OCI-LY1 (cell line): Measurements from ENCODE around the gene HOOK2.

Experiments used
- H2AFZ ChIP-seq: fragments of 200-600 bp; sonication (generic), shearing (Covaris generic); 2 replicates; pipeline ENCODE4 v1.6.0; 2014; ENCODE audit warnings: antibody characterized with exemption, mild to moderate bottlenecking, low read length
- H3F3A ChIP-seq: fragments of 200-600 bp; sonication (generic), shearing (Covaris generic); 2 replicates; pipeline ENCODE4 v1.6.0; 2014; ENCODE audit warnings: mild to moderate bottlenecking, antibody characterized with exemption, low read length, moderate library complexity; ENCODE audit not compliant: insufficient read depth
- H3K27ac ChIP-seq: fragments of 200-600 bp; sonication (generic); 2 replicates; pipeline ENCODE4 v1.5.1; 2014; ENCODE audit warnings: low read length, mixed run types, mild to moderate bottlenecking, low read depth; ENCODE audit not compliant: poor library complexity, severe bottlenecking
- H3K27me3 ChIP-seq: fragments of 200-600 bp; sonication (generic); 2 replicates; pipeline ENCODE4 v1.6.0; 2014; ENCODE audit warnings: antibody characterized with exemption, mild to moderate bottlenecking, low read length, moderate library complexity; ENCODE audit not compliant: insufficient read depth
- H3K36me3 ChIP-seq: fragments of 200-600 bp; sonication (generic); 2 replicates; pipeline ENCODE4 v1.6.1; 2014; ENCODE audit warnings: mild to moderate bottlenecking, antibody characterized with exemption, low read length, moderate library complexity, mixed read lengths; ENCODE audit not compliant: insufficient read depth
- H3K4me1 ChIP-seq: fragments of 200-600 bp; sonication (generic); 2 replicates; pipeline ENCODE4 v1.5.1; 2014; ENCODE audit warnings: mild to moderate bottlenecking, low read length, moderate library complexity; ENCODE audit not compliant: insufficient read depth, severe bottlenecking
- H3K4me2 ChIP-seq: fragments of 200-600 bp; sonication (generic), shearing (Covaris generic); 2 replicates; pipeline ENCODE4 v1.6.1; 2014; ENCODE audit warnings: low read length
- H3K4me3 ChIP-seq: fragments of 200-600 bp; sonication (generic); 2 replicates; pipeline ENCODE4 v1.5.1; 2014; ENCODE audit warnings: low read length, low read depth, mild to moderate bottlenecking, mixed read lengths; ENCODE audit not compliant: poor library complexity, severe bottlenecking
- H3K79me2 ChIP-seq: fragments of 200-600 bp; shearing (Covaris generic); 2 replicates; pipeline ENCODE4 v1.6.1; 2016; ENCODE audit warnings: mixed run types, low read length, mixed read lengths; ENCODE audit not compliant: insufficient read depth
- H3K9ac ChIP-seq: fragments of 200-600 bp; sonication (generic), shearing (Covaris generic); 2 replicates; pipeline ENCODE4 v1.6.1; 2014; ENCODE audit warnings: mild to moderate bottlenecking, low read length, mixed read lengths
- H3K9me2 ChIP-seq: fragments of 200-600 bp; sonication (generic), shearing (Covaris generic); 2 replicates; pipeline ENCODE4 v1.6.1; 2014; ENCODE audit warnings: low read depth, mild to moderate bottlenecking, low read length, mixed read lengths
- H3K9me3 ChIP-seq: fragments of 200-600 bp; shearing (Covaris generic); 2 replicates; pipeline ENCODE4 v1.6.1; 2014; ENCODE audit warnings: low read length, mixed read lengths
- H4K20me1 ChIP-seq: fragments of 200-600 bp; sonication (generic), shearing (Covaris generic); 2 replicates; pipeline ENCODE4 v1.6.0; 2016; ENCODE audit warnings: mild to moderate bottlenecking, low read length; ENCODE audit not compliant: insufficient read depth
- EZH2 ChIP-seq: fragments of 200-600 bp; sonication (generic), shearing (Covaris generic); IDR thresholded peaks from 2 replicates; pipeline ENCODE4 v1.8.0; 2017; ENCODE audit warnings: borderline replicate concordance, mixed run types, mild to moderate bottlenecking, antibody characterized with exemption, low read length, moderate library complexity, mixed read lengths
- TF ChIP-seq, protein P1 (sequence below): fragments of 200-600 bp; sonication (generic), shearing (Covaris generic); IDR thresholded peaks from 2 replicates; pipeline ENCODE4 v1.5.1; 2017; ENCODE audit warnings: mild to moderate bottlenecking, antibody characterized with exemption, low read length, moderate library complexity, mixed read lengths

HOOK2 gene

DNA sequence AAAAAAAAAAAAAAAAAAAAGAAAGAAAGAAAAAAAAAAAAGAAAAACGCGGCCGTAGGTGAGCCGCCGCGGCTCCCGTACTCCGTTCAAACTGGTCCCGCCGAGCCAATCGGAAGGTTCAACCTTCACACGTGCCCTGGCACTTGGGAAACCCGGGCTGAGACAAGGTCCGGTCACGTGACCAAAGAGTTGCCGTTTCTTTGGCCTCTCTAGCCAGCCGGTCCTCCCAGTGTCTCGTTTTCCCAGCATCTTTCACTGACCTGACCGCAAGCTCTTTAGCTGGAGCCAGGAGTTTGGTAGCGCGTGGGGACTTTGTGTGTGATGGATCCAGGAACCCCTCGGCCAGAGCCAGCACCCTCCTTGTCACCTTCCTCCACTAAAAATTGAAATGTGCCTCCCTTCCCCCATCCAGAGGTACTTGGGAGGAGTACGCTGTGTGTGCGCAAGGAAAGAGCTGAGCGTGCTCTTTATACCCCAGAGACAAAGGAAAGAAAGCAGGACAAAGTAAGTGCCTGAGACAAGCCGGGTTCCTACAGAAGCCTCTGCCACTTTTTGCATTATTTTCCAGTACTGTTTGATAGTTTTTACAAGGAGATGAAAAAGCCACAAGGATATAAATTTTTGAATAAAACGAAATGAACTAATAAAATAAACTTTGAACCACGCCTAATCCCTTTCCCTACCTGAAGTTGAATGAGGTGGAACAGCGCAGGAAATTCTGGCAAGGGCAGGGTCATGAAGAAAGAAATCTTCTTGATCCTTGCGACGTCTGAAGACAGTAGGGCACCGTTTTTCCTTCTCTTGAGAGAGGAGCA, 52.6 kb downstream of the HOOK2 start:
- Histone ChIP-seq H3K36me3 (peaks cover 32% of the 10 kb centered on the region), H3K4me2 (peak overlapping the region; percentile 90), H3K79me2 (peaks cover 51% of the 10 kb centered on the region), H2AFZ (no peak overlapping the region), H4K20me1 (no peaks in the 10 kb centered on the region), H3K4me1 (peaks cover 33% of the 10 kb centered on the region), H3K27me3 (no peaks in the 10 kb centered on the region), H3F3A (peaks cover 7% of the 10 kb centered on the region), H3K27ac (peak overlapping the region; percentile 78), H3K9me2 (no peaks in the 10 kb centered on the region), H3K4me3 (peak overlapping the region; percentile 73), H3K9ac (peak overlapping the region; percentile 90), H3K9me3 (no peaks in the 10 kb centered on the region)
- TF ChIP-seq, protein P1, sequence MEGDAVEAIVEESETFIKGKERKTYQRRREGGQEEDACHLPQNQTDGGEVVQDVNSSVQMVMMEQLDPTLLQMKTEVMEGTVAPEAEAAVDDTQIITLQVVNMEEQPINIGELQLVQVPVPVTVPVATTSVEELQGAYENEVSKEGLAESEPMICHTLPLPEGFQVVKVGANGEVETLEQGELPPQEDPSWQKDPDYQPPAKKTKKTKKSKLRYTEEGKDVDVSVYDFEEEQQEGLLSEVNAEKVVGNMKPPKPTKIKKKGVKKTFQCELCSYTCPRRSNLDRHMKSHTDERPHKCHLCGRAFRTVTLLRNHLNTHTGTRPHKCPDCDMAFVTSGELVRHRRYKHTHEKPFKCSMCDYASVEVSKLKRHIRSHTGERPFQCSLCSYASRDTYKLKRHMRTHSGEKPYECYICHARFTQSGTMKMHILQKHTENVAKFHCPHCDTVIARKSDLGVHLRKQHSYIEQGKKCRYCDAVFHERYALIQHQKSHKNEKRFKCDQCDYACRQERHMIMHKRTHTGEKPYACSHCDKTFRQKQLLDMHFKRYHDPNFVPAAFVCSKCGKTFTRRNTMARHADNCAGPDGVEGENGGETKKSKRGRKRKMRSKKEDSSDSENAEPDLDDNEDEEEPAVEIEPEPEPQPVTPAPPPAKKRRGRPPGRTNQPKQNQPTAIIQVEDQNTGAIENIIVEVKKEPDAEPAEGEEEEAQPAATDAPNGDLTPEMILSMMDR = no peak
- TF ChIP-seq EZH2 = no peak

DNA sequence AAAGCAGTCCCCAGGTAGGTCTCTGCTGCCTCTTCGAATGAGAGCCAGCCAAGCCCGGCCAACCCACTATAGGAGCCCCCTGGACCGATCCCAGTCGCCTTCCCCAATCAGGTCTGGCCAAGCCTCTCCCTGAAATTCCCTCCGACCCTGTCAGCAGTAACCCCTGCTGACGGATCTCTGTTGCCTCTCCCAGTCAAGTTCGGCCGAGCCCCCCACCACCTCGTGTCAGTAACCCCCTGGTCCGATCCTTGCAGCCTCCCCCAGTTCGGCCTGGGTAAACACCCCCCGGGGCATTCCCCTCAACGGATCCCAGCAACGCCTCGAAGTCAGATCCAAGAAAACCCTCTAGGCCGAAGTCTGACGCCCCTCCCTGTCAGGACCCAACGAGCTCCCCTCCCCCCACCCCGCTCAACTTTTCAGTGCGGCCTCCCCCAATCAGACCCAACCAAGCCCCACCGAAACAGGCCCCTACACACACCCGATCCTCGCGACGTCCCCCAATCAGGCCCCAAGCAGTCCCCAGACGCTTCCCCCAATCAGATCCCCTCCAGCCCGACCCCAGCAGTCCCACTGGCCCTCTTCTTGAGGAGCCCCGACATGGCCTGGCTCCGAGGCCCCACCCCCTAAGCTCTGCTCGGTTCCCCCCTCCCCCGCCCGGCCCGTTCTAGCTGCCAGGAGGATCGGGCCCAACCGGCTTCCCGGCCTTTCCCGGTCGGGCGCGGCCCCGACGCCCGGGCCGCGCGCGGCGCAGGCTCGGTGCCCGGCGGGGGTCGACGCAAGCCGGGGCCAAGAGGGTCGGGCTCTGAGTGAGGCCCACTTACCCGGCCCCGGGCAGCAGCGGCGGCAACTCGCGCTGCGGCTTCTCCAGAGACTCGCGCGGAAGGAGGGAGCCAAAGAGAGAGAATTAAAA, 53.4 kb downstream of the HOOK2 start:
- Histone ChIP-seq H3K4me3 (peak overlapping the region; percentile 73), H3K79me2 (peaks cover 54% of the 10 kb centered on the region), H3F3A (peaks cover 6% of the 10 kb centered on the region), H3K9me3 (no peaks in the 10 kb centered on the region), H3K4me1 (peaks cover 32% of the 10 kb centered on the region), H3K4me2 (peak overlapping the region; percentile 86), H3K27ac (peak overlapping the region; percentile 44), H2AFZ (no peak overlapping the region), H3K9me2 (no peaks in the 10 kb centered on the region), H4K20me1 (no peaks in the 10 kb centered on the region), H3K9ac (peak overlapping the region; percentile 90), H3K36me3 (peaks cover 36% of the 10 kb centered on the region), H3K27me3 (no peaks in the 10 kb centered on the region)
- TF ChIP-seq, protein P1 = no peak
- TF ChIP-seq EZH2 = no peak

DNA sequence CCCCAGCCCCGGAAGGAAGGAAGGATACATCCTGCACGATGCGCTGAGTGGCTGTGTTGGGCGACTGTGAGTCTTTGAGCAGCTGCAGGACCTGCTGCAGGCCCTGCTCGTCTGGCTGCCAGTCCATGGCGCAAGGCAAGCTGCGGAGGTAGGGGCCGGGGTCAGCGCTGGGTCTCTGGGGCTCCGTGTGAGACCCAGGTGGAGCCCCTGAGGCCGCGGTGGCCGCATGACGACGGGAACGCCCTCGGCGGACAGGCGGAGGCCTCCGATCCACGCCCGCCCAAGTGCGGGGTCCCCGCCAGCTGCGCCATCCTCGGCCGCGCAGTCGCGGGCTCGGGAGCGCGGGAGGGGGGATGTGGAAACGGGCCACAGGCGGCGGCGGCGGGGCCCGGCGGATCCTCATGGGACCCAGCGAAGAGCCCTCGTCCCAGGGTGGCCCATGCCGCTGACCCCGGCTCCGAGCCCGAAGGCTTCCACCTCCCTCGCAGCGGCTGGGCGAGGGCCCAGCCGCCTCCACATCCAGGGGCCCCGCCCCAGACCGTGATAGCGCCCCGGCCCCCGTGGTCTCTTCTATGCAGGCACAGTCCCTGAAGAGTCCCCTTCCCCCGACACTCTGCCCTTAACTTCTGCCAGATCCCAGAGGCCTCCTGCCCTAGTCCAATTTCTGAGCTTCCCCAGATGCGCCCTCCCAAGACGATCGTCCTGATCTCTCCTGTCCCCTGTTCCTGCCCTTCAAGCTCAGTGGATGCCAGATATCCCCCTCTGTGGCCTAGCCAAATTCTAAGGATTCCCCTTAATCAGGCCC, 54.3 kb downstream of the HOOK2 start:
- peaks cover 23% of the 10 kb centered on the region for H3K4me1 ChIP-seq
- H2AFZ ChIP-seq = no peak overlapping the region
- peak overlapping the region; percentile 90 for H3K9ac ChIP-seq
- H3K4me2 ChIP-seq = peak overlapping the region; percentile 86
- no peaks in the 10 kb centered on the region for H3K9me3 ChIP-seq
- no peak for TF ChIP-seq EZH2
- TF ChIP-seq, protein P1 = no peak
- H3K4me3 ChIP-seq = peak overlapping the region; percentile 73
- peaks cover 45% of the 10 kb centered on the region for H3K36me3 ChIP-seq
- H4K20me1 ChIP-seq = no peaks in the 10 kb centered on the region
- H3F3A ChIP-seq = no peaks in the 10 kb centered on the region
- no peaks in the 10 kb centered on the region for H3K9me2 ChIP-seq
- H3K79me2 ChIP-seq = peaks cover 54% of the 10 kb centered on the region
- H3K27ac ChIP-seq = peak overlapping the region; percentile 44
- no peaks in the 10 kb centered on the region for H3K27me3 ChIP-seq
